Stomach (tissue), 9 donors: ENCODE measurements around the gene SMYD5. TPM values are rescaled to one million over a fixed set of nuclear protein-coding genes. Genes with fewer than 3 reads are reported as not detected.

Source experiments
- DNase-seq, 2 donors: peaks; one replicate each; pipeline versions ENCODE4 v3.0.0 to v3.0.0-alpha.2; 2013 to 2019
- H3K27ac ChIP-seq, 5 donors: fragments of 200-600 bp in 4 of 5; sonication (generic) in 4 of 5; one replicate each; pipeline ENCODE4 v1.5.1; 2013 to 2019; ENCODE audit warnings: mild to moderate bottlenecking in 1 of 5, moderate library complexity in 1 of 5
- H3K27me3 ChIP-seq, 3 donors: fragments of 200-600 bp; sonication (generic); one replicate each; pipeline ENCODE4 v1.5.1; 2017 to 2019; ENCODE audit warnings: mixed run types in 1 of 3
- H3K36me3 ChIP-seq, 4 donors: fragments of 200-600 bp; sonication (generic); 1 replicate in 3 of 4; 2 replicates in 1 of 4; pipeline ENCODE4 v1.5.1; 2016 to 2019
- H3K4me1 ChIP-seq, 4 donors: fragments of 200-600 bp; sonication (generic); one replicate each; pipeline ENCODE4 v1.5.1; 2016 to 2019
- H3K4me3 ChIP-seq, 4 donors: fragments of 200-600 bp; sonication (generic) in 3 of 4; one replicate each; pipeline ENCODE4 v1.5.1; 2016 to 2019; ENCODE audit warnings: mild to moderate bottlenecking in 1 of 4
- H3K9me3 ChIP-seq, 4 donors: fragments of 200-600 bp; sonication (generic); one replicate each; pipeline ENCODE4 v1.5.1; 2016 to 2019
- EP300 ChIP-seq: sonication (generic); formaldehyde crosslinking; IDR thresholded peaks from one replicate; pipeline ENCODE4 v1.6.1; 2017; ENCODE audit warnings: antibody characterized with exemption
- POLR2A ChIP-seq, 4 donors: fragments of 450-650 bp; IDR thresholded peaks; one replicate each; pipeline ENCODE4 v1.6.1; 2016; ENCODE audit warnings: antibody characterized with exemption in 4 of 4, control low read depth in 2 of 4, mild to moderate bottlenecking in 1 of 4, moderate library complexity in 1 of 4
- POLR2AphosphoS5 ChIP-seq, 3 donors: sonication (generic); formaldehyde crosslinking; IDR thresholded peaks; one replicate each; pipeline ENCODE4 v1.6.1; 2016; ENCODE audit warnings: antibody characterized with exemption in 3 of 3
- WGBS, 5 donors: extraction: QIAGEN DNeasy Blood & Tissue Kit in 3 of 5; methylation state at CpG; one replicate each; pipeline versions ENCODE4 v1.1.5 to v1.1.7; 2013 to 2018; 5-methylcytosine and 5-hydroxymethylcytosine counted together
- intact Hi-C: fragments of 100-400 bp; cut with DNase I; formaldehyde crosslinking; loops from one replicate; pipeline ENCODE4 v1.15.1; 2023; ENCODE audit warnings: low total_unique reads
- polyA plus RNA-seq, 3 donors: library from polyadenylated mRNA; stranded (reverse); fragments of 200-250 nt; gene quantifications; one replicate each; pipeline ENCODE4 v1.2.3, GENCODE V29; 2013
- total RNA-seq, 5 donors: library from RNA; depleted of rRNA; stranded (reverse); fragments of >200 nt; gene quantifications; one replicate each; pipeline versions ENCODE4 v1.1.0 to v1.2.3, GENCODE V29; 2014 to 2016
- TF ChIP-seq, protein P1 (sequence below), 7 experiments: fragments of 450-650 bp in 4 of 7; fragments of 200-600 bp in 3 of 7; sonication (generic) in 3 of 7; IDR thresholded peaks; one replicate each; pipeline ENCODE4 v1.5.1; 2016 to 2019; ENCODE audit warnings: antibody characterized with exemption in 7 of 7, control low read depth in 2 of 7, mild to moderate bottlenecking in 1 of 7
- donor health status: healthy with polysubstance abuse.
- donor health status: Bipolar disorder and iron deficiency.
- donor health status: healthy.

SMYD5 gene
- total and polyA plus RNA-seq, 8 donors = 3.5 to 136 (median 12.9) TPM

DNA sequence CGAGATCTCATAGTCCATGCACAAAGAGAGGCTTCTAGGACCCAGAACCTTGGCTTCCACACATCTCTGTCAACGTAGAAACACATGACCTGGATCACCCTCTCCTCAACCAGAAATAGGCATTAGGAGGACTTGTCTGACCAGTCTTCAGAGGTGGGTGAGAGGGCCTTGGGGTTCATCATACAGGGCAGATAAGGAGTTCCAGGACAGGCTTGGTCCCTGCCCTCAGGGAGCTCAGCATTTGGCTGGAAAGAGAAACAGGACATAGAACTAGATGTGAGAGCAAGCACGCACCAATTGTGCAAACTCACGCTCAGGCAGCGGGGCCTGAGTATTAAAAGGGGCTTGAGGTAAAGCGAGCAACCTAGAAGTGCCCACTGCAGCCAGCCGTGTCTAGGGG is 40.3 kb upstream of the SMYD5 start:
- DNase-seq = no peak
- Histone ChIP-seq H3K27ac (no peak overlapping the region), H3K9me3 (no peaks in the 10 kb centered on the region), H3K4me3 (no peak overlapping the region), H3K36me3 (no peaks in the 10 kb centered on the region), H3K27me3 (peaks cover 0 to 57% (median 16%) of the 10 kb centered on the region in 3 donors), H3K4me1 (peaks cover 20 to 32% (median 30%) of the 10 kb centered on the region in 4 donors)
- intact Hi-C loops = loop anchor here (10.0 kb wide), 1 partner anchor 279 kb away; no protein-coding TSS in a partner anchor
- TF ChIP-seq, protein P1, sequence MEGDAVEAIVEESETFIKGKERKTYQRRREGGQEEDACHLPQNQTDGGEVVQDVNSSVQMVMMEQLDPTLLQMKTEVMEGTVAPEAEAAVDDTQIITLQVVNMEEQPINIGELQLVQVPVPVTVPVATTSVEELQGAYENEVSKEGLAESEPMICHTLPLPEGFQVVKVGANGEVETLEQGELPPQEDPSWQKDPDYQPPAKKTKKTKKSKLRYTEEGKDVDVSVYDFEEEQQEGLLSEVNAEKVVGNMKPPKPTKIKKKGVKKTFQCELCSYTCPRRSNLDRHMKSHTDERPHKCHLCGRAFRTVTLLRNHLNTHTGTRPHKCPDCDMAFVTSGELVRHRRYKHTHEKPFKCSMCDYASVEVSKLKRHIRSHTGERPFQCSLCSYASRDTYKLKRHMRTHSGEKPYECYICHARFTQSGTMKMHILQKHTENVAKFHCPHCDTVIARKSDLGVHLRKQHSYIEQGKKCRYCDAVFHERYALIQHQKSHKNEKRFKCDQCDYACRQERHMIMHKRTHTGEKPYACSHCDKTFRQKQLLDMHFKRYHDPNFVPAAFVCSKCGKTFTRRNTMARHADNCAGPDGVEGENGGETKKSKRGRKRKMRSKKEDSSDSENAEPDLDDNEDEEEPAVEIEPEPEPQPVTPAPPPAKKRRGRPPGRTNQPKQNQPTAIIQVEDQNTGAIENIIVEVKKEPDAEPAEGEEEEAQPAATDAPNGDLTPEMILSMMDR (IDR thresholded peaks at IDR 0.05) = no peak
- TF ChIP-seq EP300 = no peak
- no peak for TF ChIP-seq POLR2AphosphoS5 (IDR thresholded peaks at IDR 0.05)
- no peak for TF ChIP-seq POLR2A (IDR thresholded peaks at IDR 0.05)
- 86 to 94% (median 91%) methylated on average over 7 of the region's 7 CpGs for WGBS, 5 donors

DNA sequence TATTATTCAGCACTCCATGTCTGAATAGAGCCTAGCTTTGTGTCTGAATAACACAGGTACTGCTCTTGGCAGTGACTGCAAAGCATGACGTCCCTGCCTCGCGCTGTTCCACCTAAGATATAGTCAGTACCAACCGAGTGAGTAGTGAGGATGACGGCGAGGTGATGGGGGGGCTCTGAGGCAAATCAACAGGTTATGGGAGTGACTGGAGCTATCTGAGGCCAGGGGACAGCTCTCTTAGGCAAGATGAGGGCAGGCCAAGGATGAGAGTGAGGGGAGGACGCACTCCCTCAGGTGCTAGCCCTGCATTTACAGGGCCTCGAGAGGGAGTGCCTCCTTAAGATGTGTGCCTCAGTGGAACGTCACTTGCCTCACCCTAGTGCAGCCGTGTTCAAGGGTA is 39.8 kb upstream of the SMYD5 start:
- no peak overlapping the region for H3K4me3 ChIP-seq
- peaks cover 20 to 32% (median 30%) of the 10 kb centered on the region in 4 donors for H3K4me1 ChIP-seq
- DNase-seq = peak in 1 of 2 donors; percentile 3
- 90 to 95% (median 93%) methylated on average over 10 of the region's 10 CpGs for WGBS, 5 donors
- no peak overlapping the region for H3K27ac ChIP-seq
- H3K36me3 ChIP-seq = no peaks in the 10 kb centered on the region
- no peaks in the 10 kb centered on the region for H3K9me3 ChIP-seq
- TF ChIP-seq POLR2AphosphoS5 (IDR thresholded peaks at IDR 0.05) = no peak
- no peak for TF ChIP-seq POLR2A (IDR thresholded peaks at IDR 0.05)
- no peak for TF ChIP-seq EP300
- TF ChIP-seq, protein P1 (IDR thresholded peaks at IDR 0.05) = no peak
- intact Hi-C loops = loop anchor here (10.0 kb wide), 1 partner anchor 279 kb away; no protein-coding TSS in a partner anchor
- H3K27me3 ChIP-seq = peaks cover 0 to 62% (median 16%) of the 10 kb centered on the region in 3 donors

DNA sequence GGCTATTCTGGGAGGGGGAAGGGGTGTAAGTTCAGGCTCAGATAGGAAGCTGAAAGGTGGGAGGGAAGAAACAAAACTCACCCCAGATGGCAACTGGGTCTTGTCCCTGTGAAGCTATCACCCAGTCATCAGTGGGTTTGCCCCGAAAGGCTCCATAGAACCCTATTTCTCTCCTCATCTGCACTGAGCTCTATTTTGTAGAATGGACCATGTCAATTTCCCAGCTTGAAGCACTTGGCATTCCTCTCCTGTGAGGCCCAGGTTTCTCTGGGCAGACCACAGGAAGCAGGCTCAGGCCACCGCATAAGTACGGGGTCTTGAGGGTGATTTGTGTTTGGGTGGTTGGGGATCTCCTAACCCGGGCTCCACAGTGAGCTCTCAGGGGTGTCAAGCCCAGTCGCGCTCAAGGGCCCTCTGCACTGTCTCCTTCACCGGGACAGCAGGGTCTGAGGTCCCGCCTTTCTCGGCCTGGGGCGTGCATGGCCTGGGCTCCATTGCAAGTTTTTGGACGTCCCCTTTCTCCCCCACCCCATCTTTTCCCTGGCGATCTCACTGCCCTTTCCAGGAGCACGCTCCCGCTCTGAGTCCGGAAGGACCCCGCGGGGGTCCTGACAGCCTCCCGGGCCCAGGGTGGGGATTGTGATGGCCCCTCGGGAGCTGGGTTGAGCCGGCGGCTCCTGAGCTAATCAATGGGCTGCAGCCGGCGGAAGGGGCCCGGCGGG is 38.9 kb upstream of the SMYD5 start:
- Histone ChIP-seq H3K36me3 (no peaks in the 10 kb centered on the region), H3K4me3 (peak overlapping the region; percentile 55 to 61 (median 56)), H3K9me3 (no peaks in the 10 kb centered on the region), H3K27me3 (peaks cover 0 to 71% (median 16%) of the 10 kb centered on the region in 3 donors), H3K4me1 (peaks cover 20 to 32% (median 30%) of the 10 kb centered on the region in 4 donors), H3K27ac (peak overlapping the region in 2 of 5 donors; percentile 68 to 81)
- no peak for TF ChIP-seq EP300
- no peak for TF ChIP-seq POLR2AphosphoS5 (IDR thresholded peaks at IDR 0.05)
- no peak for TF ChIP-seq POLR2A (IDR thresholded peaks at IDR 0.05)
- intact Hi-C loops = loop anchor here (5.0 to 10.0 kb wide), 2 partner anchors 88 to 280 kb away; no protein-coding TSS in a partner anchor
- 22 to 51% (median 35%) methylated on average over 9 to 25 of the region's 25 CpGs for WGBS, 5 donors
- no peak for DNase-seq

DNA sequence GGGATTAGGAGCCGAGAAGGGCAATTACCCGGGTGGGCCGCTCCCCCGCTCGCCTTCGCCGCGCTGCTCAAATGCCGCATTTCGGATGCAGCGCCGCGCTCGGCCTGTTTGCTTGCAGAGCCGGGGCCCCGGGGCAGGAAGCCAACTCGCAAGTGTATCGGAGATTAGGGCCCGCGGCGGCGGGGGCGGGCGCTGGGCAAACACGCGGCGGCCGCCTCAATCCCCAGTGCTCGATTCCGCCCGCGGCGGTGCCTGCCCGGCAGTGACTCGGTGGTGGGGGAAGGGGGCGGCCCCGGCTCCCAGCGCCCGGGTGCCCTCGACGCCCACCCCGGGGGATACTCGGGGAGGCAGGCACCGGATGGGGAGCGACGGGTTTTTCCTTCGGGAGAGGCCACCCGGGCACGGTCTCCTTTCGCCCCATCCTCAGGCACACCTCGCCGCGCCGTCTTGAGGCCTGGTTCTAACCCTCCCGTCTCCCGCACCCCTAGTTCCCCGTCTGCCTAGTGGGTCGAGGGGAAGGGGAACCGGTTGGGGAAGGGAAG is 38.3 kb upstream of the SMYD5 start:
- Histone ChIP-seq H3K27ac (peak overlapping the region; percentile 21 to 81 (median 78)), H3K36me3 (no peaks in the 10 kb centered on the region), H3K4me1 (peaks cover 20 to 32% (median 30%) of the 10 kb centered on the region in 4 donors), H3K9me3 (no peaks in the 10 kb centered on the region), H3K27me3 (peaks cover 0 to 77% (median 16%) of the 10 kb centered on the region in 3 donors), H3K4me3 (peak overlapping the region; percentile 55 to 61 (median 56))
- peak in 1 of 3 donors; percentile 42 for TF ChIP-seq POLR2AphosphoS5 (IDR thresholded peaks at IDR 0.05)
- TF ChIP-seq, protein P1 (IDR thresholded peaks at IDR 0.05) = no peak
- no peak for TF ChIP-seq EP300
- peak; percentile 92 to 93 for DNase-seq
- intact Hi-C loops = loop anchor here (5.0 to 10.0 kb wide), 2 partner anchors 88 to 281 kb away; no protein-coding TSS in a partner anchor
- WGBS, 5 donors = 0 to 1% (median 0%) methylated on average over 11 to 59 of the region's 59 CpGs
